ENCODE measurements around the gene AS3MT. TPM values are rescaled to one million over a fixed set of nuclear protein-coding genes. Genes with fewer than 3 reads are reported as not detected.
A peak's percentile ranks its signal among the peaks of the same experiment; 100 is the strongest.
"Not testable (repeated sequence)": the region's sequence is repeated elsewhere in the genome, so short reads cannot be mapped to it uniquely, and the experiment has no call there.

Gene AS3MT
- total and polyA plus RNA-seq, 11 donors = 5.2 to 42.2 (median 15.8) TPM

- H3K4me3 ChIP-seq = no peak overlapping the region
- ATAC-seq (no peak), DNase-seq (peak in 1 of 5 donors; percentile 1)
- H3K27me3 ChIP-seq = no peaks in the 10 kb centered on the region
- TF ChIP-seq POLR2A (IDR thresholded peaks at IDR 0.05) = no peak
- TF ChIP-seq CTCF (IDR thresholded peaks at IDR 0.05) = no peak
- H3K4me1 ChIP-seq = peaks cover 0 to 14% (median 0%) of the 10 kb centered on the region in 12 donors
- H3K27ac ChIP-seq = no peak overlapping the region
- H3K9me3 ChIP-seq = peaks cover 0 to 5% (median 0%) of the 10 kb centered on the region in 12 donors
- 90 to 96% (median 95%) methylated on average over 4 of the region's 4 CpGs for WGBS, 4 donors
- no peaks in the 10 kb centered on the region for H3K36me3 ChIP-seq
- intact Hi-C loops (cut with DNase I) = loop anchor here in 8 of 10 donors (5.0 to 10.0 kb wide), 9 partner anchors 74 to 512 kb away; partner anchors contain the start of gene RPEL1 (in 4 of the 8)
These were observed 36.3 kb upstream of the AS3MT start for GRCh38 chr10:102832987-102833386.

GRCh38 chr10:102834143-102834542 lies 35.1 kb upstream of the AS3MT start:
- DNase-seq (peak in 1 of 5 donors; percentile 8), ATAC-seq (no peak)
- Histone ChIP-seq H3K27me3 (no peaks in the 10 kb centered on the region), H3K4me3 (no peak overlapping the region), H3K36me3 (no peaks in the 10 kb centered on the region), H3K27ac (no peak overlapping the region), H3K9me3 (peaks cover 0 to 15% (median 0%) of the 10 kb centered on the region in 12 donors), H3K4me1 (peaks cover 0 to 14% (median 0%) of the 10 kb centered on the region in 12 donors)
- WGBS, 4 donors = 56 to 64% (median 61%) methylated on average over 9 of the region's 9 CpGs
- no peak for TF ChIP-seq CTCF (IDR thresholded peaks at IDR 0.05)
- TF ChIP-seq POLR2A (IDR thresholded peaks at IDR 0.05) = no peak
- intact Hi-C loops (cut with DNase I) = loop anchor here (2.0 to 10.0 kb wide), 13 partner anchors 67 to 511 kb away; partner anchors contain the start of gene RPEL1 (in 5 of the 10)

GRCh38 chr10:102835007-102835482 lies 34.2 kb upstream of the AS3MT start:
- Histone ChIP-seq H3K27ac (no peak overlapping the region), H3K27me3 (no peaks in the 10 kb centered on the region), H3K9me3 (peaks cover 0 to 15% (median 0%) of the 10 kb centered on the region in 12 donors), H3K4me1 (peaks cover 0 to 14% (median 0%) of the 10 kb centered on the region in 12 donors), H3K36me3 (no peaks in the 10 kb centered on the region), H3K4me3 (no peak overlapping the region)
- 0 to 68% (median 64%) methylated on average over 1 to 11 of the region's 11 CpGs for WGBS, 4 donors
- intact Hi-C loops (cut with DNase I) = loop anchor here (1.0 to 10.0 kb wide), 17 partner anchors 62 to 510 kb away; partner anchors contain the start of gene RPEL1 (in 5 of the 10)
- TF ChIP-seq POLR2A (IDR thresholded peaks at IDR 0.05) = no peak
- TF ChIP-seq CTCF (IDR thresholded peaks at IDR 0.05) = peak; percentile 81 to 92 (median 86)
- DNase-seq = peak; percentile 70 to 75 (median 74)
- peak; percentile 76 to 94 (median 92) for ATAC-seq

- 45 to 55% (median 52%) methylated on average over 4 to 5 of the region's 5 CpGs for WGBS, 4 donors
- TF ChIP-seq POLR2A (IDR thresholded peaks at IDR 0.05) (no peak), CTCF (IDR thresholded peaks at IDR 0.05) (no peak)
- DNase-seq = peak in 1 of 5 donors; percentile 27
- Histone ChIP-seq H3K36me3 (no peaks in the 10 kb centered on the region), H3K27ac (no peak within 1 kb of the TSS), H3K4me3 (no peak within 1 kb of the TSS), H3K27me3 (no peaks in the 10 kb centered on the region), H3K4me1 (peaks cover 0 to 14% (median 0%) of the 10 kb centered on the region in 12 donors), H3K9me3 (peaks cover 0 to 15% (median 0%) of the 10 kb centered on the region in 12 donors)
- intact Hi-C loops (cut with DNase I) = loop anchor here in 9 of 10 donors (2.0 to 10.0 kb wide), 12 partner anchors 60 to 508 kb away; partner anchors contain the start of gene RPEL1 (in 4 of the 9)
- ATAC-seq = peak in 2 of 4 donors; percentile 28 to 37
These were observed 32.0 kb upstream of the AS3MT start, which contains the start of gene CYP17A1 for GRCh38 chr10:102837230-102837721. Gene CYP17A1, minus strand, starts transcription at chr10:102837413. Its CDS starts 52 bp downstream, at chr10:102837361.

GRCh38 chr10:102838276-102838927 lies 30.9 kb upstream of the AS3MT start:
- intact Hi-C loops (cut with DNase I) = loop anchor here in 9 of 10 donors (5.0 to 10.0 kb wide), 11 partner anchors 59 to 506 kb away; partner anchors contain the start of gene RPEL1 (in 4 of the 9)
- WGBS, 4 donors = 84 to 89% (median 86%) methylated on average over 9 of the region's 9 CpGs

More at GRCh38 chr10:102838276-102838927, 30.9 kb upstream of the AS3MT start:
- H3K27ac ChIP-seq, ATAC-seq, H3K36me3 ChIP-seq, H3K27me3 ChIP-seq, H3K4me3 ChIP-seq: not testable (repeated sequence)
- DNase-seq = peak in 1 of 5 donors; percentile 2
- Histone ChIP-seq H3K9me3 (peaks cover 0 to 15% (median 0%) of the 10 kb centered on the region in 12 donors), H3K4me1 (peaks cover 0 to 14% (median 0%) of the 10 kb centered on the region in 12 donors)

Data from heart left ventricle (tissue), 16 donors.